H4 (cell line): Measurements from ENCODE around the gene TCF7L2. TPM values are rescaled to one million over a fixed set of nuclear protein-coding genes. Genes with fewer than 3 reads are reported as not detected.

Source experiments
- DNase-seq: peaks from one replicate; pipeline ENCODE4 v3.0.0-alpha.2; 2015; ENCODE audit warnings: low spot score
- total RNA-seq: library from RNA; depleted of rRNA; stranded (reverse); fragments of >200 nt; shearing (Covaris generic); gene quantifications from 2 replicates; pipeline ENCODE4 v1.2.3, GENCODE V29; 2014

The TCF7L2 gene
- total RNA-seq, 1 experiment from 2014 or later, result 3.4 TPM

DNA sequence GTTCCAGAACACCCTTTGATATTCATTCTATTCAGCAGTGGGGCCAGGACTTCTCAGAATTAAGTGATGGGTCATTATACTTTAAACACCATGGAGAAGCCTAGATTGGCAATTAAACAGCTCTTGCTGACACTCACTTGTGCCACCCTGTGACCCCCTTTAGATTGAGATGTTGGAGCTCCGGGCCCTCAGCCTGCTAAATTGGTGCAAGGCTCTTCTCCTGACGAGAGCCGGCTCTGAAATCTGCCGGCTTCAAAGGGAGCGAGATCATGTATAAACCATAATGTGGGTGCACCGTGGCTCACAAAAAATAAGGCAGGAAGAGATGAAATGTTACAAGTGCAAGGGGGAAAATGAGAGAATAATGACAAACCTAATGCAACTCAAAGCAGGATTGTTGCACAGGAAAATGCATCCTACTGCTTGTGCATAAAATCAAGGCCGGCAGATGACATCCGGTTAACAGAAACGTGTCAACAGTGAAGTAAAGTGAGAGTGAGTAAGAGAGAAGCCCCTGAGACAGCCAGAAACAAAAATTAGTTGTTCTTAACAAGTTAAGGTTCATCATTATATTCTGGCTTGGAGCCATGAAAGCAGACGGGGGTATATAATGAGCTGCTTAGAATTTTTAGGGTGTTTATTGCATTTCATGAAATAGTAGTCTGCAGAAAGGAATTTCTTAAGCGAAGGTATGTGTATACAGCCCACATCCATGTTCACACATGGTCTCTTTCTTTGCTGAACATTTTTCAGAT lies 198.2 kb downstream of the TCF7L2 start:
- no peak for DNase-seq

DNA sequence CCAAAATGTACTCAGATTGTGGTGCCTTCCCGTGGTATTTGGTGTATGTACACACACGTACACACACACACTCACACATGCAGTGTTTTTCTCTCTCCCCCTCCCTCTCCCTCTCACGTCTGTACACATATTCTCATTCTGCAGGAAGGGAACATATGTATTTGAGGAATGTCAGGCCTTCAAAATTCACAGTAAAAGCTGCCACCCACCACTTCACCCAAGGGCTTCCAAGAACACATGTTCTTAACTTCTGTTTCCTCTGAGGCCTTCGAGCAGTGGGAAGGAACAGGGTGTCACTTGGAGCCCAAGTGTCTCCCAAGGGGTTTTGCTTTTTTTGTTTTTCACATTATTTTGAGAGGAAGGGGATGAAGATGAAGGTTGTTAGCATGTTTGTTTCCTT lies 198.9 kb downstream of the TCF7L2 start:
- no peak for DNase-seq

DNA sequence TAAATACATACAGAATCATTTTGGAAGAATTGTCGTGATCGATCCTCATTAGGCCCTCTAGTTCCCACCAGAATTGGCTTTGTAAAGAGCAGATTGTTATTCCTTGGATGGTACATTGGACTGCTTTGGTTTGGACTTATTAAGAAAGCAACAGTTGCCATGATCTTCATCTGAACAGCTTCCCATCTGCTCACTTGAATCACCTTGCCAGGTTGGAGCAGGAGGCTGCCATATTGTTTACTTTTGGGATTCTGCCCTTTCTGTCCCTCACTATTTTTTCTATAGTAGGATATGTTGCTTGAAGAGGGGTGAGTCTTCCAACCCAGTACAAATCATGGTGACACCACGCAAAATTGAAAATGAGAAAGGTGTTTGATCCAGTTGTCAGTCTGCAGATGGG lies 199.6 kb downstream of the TCF7L2 start:
- DNase-seq, result no peak

DNA sequence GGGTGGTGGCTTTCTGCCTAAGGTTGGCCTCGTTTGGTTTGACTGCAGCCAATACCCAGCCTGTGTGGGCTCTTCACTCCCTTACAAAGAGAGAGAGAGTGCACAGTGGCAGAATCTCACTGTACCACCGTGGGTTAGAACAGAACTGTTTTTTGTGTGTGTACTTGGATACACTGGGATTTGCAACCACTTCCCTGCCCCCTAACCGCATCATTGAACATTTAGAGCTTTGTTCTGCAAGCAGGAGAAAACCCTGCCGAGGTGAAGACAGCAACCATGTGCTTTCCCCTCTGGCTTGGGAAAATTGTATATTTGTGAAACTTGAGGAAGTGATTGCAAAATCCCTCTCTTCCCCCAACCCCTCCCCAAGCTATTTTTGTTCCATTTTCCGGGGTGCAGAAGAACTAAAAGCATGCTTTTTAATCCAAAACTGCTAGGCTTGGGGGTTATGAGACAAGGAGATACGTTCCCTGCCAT lies 201.2 kb downstream of the TCF7L2 start:
- DNase-seq, result no peak

DNA sequence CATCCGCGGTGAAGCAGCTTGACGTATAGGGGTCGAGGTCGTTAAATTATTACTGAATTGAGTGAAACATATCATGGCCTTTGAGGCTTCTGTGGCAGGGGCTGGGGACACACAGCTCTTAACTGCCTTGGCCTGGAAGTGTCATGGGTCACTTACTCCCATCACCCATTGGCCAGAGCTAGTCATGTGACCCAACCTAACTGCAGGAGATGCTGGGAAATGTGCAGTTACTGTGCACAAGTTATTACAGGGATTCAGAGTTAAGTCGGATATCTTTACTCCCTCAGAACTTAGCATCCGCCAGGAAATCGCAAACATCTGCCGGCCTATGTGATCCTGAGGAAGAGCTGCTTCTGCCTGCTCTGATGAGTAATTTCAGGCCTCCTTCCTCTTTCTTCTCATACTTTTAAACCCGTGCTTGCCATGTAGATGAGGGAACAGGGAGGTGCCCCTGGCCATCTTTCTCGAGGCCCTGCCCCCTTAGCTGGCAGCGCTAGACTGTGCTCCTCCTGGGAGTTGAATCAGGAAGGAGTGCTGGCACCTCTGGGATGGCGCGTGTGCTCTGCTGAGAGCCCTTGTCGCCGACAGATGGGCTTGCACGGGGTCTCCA lies 203.6 kb downstream of the TCF7L2 start:
- no peak for DNase-seq

DNA sequence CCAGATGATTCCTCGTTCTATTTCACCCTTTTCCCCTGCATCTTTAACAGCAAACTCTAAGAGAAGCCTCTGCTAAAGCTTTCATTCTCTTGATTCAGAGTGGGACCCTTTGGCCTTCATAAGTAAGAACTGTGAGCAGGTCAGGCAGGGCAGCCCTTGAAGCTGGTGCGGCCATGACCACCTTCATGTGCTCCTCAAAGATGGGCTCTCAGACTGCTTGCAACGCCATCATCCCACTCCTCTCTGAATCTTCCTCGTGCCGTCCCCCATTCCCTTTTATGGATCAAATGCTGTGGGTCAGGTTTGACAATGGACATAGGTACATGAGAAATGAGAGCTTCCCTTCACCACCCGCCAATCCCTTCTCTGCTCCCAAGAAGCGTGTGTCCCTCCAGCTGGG lies 207.4 kb downstream of the TCF7L2 start:
- no peak for DNase-seq

DNA sequence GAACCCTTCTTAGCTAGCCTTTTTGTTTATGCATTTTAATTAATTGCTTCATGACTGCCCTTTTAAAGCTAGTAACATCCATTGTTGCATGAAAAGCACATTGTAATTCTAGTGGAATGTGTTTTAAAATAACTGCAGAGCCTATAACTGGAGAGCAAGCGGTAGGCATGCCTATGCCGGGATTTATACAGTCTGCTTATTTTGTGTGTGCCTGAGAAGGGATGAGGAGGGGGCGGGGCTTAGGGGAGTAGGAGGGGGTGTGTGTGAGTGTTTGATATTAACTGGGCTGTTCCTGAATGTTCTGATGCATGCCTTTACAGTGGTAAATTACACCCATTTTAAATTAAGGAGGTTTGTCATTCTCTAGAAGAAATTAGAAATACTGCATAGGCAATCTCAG lies 208.1 kb downstream of the TCF7L2 start:
- no peak for DNase-seq

DNA sequence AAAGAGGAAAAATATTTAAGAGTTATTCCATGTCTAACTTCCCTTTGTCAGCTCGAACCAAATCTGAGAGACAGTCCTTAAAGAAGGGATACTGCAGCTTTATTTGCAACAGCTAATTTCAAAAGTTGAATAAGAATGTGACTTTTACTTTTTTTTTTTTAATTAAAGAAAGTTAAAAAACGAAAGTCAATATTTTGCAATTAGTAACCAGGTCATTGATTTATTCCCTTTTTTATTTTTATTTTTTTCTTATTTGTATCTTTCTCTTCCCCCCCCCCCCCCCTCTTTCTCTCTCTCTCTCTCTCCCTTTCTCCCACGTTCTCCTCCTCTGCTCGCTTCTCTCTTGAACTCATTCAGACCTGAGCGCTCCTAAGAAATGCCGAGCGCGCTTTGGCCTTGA lies 209.5 kb downstream of the TCF7L2 start:
- no peak for DNase-seq

DNA sequence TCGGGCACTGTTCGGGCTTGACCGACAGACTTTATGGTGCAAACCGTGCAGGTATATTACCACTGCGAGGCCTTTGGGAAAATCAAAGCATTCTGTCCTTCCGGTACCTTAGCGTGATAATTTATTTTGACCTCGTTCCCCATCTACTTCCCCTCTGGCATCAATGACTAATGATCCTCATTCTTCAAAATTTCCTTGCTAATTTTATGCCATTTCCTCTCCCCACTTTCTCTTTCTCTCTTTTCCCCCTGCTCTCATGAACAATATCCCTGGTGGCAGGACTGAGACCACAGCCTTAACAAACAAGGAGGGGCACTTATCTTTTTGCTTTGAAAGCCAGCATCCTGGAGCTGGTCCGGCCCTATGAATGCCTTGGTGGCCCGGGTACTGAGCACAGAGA lies 210.6 kb downstream of the TCF7L2 start:
- DNase-seq, result no peak

DNA sequence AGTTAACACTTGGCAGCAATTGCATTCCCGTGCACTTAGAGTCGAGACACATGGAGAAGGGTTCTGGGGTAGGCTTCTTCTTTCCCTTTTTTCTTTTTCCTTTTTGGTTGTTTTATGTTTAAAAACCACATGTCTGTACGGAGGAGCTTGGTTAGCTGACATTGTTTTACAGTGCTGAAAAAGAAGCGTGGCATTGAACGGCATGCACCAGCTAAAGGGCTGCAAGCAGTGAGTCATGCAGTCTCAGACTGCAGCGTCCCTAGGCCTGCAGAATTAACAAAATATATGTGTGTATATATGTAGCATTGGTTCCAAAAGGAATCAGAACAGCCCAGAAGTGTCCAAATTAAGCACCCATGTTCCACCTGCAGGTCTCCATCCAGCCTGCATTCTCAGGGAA lies 211.0 kb downstream of the TCF7L2 start:
- DNase-seq, result no peak

DNA sequence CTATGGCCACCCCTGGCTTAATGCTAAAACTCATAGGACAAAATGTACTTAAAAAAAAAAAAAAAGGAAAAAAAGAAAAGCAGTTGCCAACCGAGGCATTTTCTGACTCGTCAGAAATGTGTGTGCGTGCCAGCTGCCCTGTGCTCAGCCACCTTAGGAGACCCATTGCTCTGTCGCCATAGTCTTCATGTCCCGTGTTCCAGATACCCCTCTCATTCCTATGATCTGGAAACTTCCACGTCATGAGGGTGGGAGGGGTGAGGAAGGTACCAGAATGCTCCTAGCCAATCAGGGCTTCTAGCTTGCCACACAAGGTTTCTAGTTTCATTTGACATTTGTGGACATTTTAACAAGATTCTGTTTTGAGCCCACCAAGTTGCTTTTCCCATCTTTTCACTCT lies 212.9 kb downstream of the TCF7L2 start:
- DNase-seq, result no peak

DNA sequence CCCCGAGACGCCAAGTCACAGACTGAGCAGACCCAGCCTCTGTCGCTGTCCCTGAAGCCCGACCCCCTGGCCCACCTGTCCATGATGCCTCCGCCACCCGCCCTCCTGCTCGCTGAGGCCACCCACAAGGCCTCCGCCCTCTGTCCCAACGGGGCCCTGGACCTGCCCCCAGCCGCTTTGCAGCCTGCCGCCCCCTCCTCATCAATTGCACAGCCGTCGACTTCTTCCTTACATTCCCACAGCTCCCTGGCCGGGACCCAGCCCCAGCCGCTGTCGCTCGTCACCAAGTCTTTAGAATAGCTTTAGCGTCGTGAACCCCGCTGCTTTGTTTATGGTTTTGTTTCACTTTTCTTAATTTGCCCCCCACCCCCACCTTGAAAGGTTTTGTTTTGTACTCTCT lies 215.6 kb downstream of the TCF7L2 start:
- DNase-seq, result no peak

DNA sequence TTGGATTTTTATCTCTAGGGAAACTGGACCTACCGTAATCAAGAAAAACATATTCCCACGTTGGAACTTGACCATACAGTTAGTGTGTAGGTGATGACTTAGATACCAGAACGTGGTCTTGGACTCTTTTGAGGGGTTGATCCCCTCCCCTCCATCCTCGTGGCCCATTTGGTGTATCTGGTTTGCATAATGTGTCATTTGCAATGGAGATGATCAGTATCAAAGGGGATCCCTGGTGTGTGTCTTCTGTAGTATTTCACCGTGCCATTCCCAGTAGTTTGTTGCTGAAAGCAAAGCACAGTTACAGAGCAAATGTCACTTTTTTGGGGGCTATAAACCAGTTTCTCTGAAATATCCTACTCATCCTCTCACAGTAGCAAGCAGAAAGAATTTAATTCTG lies 217.7 kb downstream of the TCF7L2 start:
- no peak for DNase-seq

DNA sequence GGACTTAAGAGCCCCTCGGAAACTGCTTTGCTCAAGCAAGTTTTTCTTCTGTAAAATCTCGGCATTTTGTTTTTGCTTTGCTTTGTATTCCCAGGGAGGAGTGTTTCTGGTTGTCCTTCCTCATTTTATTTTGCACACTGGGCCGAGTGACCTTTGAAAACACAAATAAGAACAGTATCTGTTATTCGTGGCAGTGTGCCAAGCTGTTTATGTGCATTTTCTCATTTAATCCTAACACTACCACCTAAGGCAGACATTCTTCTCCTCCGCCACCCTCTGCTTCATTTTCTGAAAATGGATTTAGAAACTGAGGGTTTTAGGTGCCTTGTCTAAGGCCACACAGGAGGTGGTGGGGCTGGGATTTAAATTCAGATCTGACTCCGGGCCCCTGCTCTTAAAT lies 218.5 kb downstream of the TCF7L2 start:
- no peak for DNase-seq

DNA sequence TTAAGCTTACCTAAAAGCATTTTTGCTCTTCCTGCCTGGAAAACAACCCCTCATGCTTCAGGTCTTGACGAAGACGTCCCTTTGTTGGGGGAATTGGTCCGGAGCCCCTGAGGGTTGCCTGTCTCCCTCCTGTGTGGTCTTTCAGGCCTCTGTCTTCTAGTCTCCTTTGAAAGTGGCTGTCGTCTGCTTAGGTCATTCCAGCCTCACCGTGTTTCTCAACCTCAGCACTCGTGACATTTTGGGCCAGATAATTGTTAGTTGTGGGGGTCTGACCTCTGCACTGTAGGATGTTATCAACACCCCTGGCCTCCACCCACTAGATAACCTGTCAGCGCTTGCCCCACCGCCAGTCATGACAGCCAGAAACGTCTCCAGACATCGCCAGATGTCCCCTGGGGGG lies 219.1 kb downstream of the TCF7L2 start:
- no peak for DNase-seq

DNA sequence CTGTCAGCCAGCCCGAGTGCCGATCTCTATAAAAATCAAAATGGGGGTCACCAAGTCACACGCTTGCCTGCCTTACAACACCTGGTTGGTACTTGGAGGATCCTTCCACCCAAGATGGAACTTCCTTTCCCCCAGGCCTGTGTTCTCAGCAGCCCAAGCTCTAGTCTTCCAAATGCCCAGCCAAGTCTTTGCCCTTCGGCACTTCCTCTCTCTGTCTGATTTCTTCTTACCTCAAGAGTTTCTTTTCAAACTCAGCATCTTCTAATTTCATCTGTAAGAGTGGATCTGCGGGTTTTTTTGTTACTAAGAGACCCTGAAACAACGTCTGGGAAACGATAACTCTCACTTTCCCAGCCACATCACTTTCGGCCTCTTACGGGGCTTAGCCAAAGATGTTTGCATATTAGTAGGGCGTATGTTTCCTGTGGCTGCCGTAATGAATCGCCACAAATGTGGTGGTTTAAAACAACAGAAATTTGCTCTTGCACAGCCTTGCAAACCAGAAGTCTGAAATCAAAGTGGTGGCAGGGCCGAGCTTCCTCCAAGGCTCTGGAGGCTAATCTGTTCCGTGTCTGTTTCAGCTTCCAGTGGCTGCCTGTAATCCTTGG lies 219.9 kb downstream of the TCF7L2 start:
- no peak for DNase-seq

DNA sequence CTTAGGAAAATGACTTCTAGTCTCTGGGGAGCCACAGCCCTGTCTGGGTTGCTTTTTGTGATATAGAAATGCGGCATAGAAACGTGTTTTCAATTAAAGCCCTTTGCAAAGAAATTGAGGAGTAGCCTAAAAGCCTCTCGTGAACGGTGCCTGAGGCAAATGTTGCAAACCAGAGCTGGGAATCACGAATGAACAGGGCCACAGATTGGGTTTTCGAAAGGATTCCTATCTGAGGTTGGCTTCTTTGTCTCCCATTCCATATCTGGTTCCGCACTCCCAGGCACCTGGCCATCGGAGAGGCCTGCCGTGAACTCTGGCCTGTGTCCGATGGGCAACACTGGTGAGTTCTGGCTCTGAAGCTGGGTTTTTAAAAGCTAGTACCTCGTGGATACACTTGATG lies 221.6 kb downstream of the TCF7L2 start:
- DNase-seq, result no peak

DNA sequence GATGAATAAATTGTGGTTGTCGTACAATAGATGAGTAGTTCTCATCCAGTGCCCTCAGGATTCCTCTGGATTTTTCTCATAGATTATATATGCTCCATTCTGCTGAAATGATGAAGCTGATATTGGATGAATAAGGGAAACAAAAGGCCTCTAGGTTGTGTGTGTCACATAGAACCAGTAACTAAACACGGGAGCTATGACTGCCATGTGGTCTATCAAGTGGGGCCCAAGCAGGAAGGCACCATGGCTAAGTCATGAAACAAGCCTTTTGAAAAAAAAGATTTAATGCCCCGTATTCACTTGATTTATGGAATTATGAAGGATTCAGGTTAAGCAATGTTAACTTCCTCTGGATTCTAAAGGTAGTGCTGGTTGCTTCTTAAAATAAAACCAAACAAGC lies 225.1 kb downstream of the TCF7L2 start:
- DNase-seq, result no peak

DNA sequence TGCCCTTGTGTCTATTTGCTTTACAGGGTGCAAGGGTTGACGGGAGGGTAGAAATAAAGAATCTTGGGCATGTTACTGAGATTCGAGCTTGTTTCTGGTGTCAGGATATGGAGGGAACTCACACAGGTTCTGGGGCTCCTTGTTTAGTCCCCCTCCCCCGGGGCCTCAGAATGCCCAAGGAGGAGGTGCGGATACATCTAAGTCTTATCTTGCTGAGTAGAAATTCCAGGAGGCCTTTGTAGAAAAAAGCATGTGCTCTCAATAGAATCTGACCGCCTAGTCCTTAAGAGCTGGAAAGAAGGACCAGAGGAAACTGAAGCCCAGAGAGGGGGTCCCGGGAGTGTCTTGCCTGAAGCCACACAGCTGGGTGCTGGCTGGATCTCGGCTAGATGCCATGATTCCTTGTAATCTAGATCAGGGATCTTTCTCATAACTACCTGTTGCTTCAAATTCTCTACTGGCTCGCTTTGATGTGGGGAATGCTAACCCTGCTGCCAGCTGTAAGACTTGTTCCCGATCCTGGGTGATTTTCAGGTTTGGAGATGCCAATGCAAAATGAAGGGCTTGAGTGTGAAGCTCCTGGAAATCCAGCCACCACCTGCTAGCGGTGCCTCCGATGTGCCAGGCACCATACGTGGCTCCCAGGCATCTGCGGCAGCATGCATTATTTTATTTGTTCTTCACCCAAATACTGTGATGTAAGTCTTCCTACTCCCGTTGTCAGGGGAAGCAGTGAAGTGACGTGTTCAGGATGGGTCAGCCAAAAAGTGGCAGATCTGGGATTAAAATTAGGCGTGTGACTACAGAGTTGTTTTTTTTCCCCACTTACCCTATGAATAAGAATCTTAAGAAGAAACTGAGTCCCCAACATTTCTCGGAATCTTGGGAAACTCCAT lies 226.0 kb downstream of the TCF7L2 start:
- DNase-seq, result no peak

DNA sequence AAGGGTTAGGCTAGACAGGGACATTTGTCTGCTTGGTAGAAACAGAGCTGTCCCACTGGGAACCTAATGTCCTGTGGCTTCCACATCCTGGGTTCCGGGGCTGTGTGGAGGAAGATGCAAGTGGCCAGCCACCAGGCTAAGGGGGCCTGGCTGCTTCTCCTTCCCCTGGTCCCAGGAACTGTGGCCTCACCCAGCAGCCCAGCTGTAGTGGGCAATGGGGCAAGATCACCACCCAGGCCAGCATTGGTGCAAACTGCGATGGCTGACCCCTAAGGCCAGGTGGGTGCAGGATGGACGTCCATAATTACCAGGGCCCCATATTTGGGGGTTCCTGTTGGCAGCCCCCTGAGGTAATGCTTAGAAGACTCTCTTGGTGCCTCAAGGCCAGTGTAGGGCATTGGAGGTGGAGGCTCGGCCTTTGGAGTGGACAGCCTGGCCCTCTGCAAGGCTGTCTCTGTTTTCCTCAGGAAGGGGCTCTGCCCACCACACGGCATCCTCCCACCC lies 226.7 kb downstream of the TCF7L2 start:
- DNase-seq, result no peak

DNA sequence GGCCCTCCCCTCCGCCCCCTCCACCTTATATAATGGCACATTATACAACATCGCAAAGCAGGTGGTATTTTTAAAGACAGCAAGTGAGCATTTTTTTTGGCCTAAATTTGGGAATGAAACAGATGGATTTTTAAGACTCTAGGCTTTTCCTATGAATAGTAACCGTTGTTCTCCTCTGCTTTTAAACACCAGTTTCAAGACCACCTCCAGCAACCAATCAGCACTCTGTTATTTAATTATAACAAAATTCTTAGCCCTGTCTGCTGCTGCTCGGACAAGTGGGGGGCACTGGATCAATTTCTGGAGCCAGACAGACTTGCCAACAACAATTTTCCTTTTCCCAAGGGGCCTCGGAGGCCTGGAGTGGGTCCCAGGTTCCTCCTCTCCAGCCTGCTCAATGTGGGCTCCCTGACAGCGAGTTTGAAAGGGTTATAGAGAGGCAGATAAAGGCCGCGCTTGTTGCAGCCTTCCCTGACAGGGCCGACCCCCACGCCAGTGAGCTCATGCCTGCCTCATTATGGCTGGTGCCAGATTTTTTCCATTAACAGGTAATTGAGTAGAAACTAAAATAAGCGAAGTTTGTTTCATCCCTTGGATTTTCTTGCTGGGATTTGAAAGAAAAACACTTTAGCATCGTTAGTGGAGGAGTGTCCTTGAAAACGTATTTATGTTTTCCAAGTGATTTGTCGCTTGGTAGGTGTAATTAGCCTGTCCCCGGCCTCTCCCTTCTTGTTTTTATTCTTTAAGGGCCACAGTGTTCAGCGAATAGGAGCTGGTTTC lies 227.3 kb downstream of the TCF7L2 start:
- no peak for DNase-seq
